AG20443 (cell line): ENCODE measurements around the gene TDRD10.

Experiments used
- DNase-seq: peaks from one replicate; pipeline ENCODE4 v3.0.0; 2012; ENCODE audit warnings: low spot score, mixed read lengths

TDRD10 gene

DNA sequence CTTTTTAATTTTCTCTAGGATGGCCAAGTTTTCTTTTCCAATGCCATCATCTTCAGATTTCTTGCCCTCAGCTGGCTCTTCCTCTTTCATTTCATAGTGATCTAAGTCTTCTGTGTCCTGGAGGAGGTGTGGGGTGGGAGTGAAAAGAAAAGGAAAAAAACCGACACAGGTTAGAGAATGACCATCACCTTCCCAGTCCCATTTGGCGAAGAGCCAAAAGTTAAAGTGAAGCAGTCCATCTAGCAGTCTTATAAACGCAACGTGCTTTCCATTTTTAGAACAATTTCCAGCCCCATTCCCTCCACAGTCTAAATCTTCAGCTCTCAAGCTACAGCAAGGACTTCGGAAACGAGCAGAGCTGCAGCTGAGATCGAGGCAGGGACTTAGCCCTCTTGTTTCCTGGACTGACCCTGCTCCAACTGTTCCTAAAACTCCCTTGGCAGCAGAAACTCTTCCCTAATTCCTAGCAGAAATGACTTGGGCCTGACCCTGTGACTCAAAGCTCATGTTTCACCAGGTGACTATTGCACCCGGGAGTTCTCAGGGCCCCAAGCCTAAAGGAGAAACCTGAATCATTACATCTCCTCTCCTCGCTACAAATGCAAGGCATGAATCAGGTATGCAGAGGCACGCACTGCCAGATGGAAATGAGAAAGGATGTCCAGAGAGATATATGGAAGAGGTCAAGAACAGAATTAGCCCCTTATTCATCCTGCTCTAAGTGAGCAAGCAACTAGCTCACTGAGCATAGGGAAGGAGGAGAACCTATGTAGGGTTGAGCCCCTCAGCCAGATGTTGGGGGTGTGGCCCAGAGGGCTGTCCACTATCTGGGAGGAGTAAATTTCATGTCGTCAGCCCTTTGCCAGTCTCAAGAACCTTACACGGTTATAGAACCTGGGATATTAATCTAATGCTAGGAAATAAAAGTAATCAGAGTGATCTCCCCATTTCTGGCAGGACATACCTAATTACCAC, 51.3 kb downstream of the TDRD10 start:
- no peak for DNase-seq

DNA sequence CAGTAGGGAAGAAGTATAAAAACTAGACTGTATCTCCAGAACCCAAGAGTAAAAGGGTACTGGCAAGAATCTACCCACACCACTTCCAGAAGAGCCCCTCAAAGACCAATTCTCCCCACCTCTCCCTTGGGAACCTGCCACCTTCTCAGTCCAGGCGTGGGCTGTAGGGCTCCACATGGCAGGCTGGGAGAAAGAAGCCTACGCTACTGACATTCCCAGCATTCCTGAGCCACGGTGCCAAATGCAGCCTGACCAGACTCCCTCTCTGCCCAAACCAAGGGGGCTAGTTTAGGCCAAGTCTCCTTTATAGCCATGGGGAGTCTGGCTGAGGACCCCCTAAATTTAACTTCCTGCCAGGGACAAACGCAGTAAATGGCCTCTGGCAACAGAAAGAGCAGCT, 54.4 kb downstream of the TDRD10 start:
- DNase-seq = peak; percentile 69

DNA sequence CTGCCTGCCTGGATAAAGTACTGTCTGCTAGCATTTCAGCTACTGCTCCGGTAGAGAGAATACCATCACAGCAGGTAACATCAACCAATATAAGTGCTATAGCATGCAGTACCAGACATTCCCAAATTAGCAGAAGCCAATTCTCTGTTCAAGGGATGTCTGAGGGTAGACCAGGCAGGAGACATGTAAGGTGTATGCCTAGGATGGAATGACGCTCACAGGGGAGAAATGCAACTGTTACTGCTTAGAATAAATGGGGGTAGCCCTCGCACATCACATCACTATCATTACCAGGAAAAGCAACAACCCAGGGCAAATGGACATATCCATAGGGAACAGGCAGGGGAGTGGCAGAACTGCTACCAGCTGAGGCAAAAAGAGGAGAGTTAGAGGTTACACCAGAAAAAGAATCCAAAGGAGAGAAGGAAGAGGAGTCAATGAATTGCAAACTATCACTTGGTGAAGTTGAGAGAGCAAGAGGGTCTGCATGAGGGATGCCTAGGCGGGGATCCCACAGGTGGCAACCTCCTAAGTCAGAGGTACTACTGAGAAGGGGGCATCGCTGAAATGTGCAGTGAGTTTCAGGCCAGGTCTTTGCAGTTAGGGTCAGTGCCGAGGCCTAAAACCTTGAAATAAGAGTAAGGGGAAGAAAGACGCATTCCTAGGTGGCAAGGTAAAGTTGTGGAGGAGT, 55.4 kb downstream of the TDRD10 start:
- DNase-seq = no peak

DNA sequence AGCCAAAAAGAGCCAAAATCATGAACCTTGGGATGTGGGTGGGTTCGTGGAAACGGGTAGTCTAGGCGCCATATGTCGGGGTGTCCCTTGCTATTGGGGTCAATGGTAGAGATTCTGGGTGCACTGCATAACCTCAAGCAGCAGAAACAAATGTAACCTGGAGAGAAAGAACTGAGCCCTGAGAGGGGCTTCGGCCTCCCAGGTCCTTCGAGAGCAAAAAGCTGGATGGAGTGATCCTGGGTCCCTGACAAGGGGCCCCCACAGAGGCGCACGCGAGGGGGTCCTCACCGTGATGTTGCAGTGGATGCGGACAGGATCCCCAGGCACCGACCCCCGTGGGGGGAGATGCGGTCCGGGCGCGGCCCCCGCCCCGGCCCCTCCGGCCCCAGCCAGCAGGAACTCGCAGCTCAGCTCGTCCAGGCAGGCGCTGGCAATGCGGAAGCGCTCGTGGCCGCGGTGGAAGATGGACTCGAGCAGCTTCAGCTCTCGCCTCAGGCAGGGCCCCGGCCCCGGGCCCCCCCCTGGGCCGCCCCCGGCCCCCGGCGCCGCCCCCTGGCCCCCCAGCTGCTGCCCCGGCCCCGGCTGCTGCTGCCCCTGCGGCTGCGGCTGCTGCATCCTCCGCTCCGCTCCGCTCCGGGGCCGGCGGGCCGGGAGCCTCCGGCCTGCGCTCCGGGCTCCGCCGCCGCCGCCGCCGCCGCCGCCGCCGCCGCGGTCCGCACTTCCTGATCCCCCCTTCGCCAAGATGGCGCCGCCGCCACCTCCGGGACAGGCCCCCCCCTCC, 56.1 kb downstream of the TDRD10 start, which contains the start of gene UBE2Q1:
Gene UBE2Q1, minus strand, starts transcription at position 724 of the 781 bp plus-strand sequence. Its CDS starts 109 bp downstream, at position 615.
- peak; percentile 46 for DNase-seq

DNA sequence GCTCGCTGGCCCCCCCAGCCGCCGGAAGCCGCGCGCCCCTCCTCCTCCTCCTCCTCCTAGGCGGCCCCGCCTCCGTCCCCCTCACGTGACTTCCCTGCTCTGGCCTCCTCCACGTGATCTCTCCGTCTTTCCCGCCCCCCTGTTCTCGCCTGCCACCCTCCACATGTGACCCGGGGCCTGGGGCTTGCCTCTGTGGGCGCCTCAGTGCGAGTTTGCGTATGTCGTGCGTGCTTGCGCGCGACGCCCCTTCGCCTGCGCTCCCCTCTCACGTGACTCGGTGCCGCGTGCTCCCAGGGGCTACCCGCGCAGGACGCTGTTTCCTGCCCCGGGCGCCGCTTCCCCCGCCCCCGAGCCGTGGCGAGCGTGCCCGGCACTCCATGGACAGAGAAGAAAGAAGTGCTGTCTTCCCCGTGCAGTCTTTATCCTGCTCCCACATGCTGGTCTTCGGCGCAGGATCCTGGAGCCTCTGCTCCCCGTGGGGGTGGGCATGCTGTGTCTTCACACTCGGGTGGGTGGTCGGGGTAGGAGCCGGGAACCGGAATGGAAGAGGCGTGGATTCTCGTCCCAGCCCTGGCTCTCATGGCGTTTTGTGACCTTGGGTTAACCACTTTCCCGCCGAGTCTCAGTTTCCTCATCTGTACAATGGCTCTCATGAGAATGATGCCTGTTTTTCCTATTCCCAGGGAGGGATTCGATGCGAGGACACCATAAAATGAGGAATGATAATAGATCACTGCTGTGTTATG, 56.9 kb downstream of the TDRD10 start:
- peak; percentile 96 for DNase-seq

DNA sequence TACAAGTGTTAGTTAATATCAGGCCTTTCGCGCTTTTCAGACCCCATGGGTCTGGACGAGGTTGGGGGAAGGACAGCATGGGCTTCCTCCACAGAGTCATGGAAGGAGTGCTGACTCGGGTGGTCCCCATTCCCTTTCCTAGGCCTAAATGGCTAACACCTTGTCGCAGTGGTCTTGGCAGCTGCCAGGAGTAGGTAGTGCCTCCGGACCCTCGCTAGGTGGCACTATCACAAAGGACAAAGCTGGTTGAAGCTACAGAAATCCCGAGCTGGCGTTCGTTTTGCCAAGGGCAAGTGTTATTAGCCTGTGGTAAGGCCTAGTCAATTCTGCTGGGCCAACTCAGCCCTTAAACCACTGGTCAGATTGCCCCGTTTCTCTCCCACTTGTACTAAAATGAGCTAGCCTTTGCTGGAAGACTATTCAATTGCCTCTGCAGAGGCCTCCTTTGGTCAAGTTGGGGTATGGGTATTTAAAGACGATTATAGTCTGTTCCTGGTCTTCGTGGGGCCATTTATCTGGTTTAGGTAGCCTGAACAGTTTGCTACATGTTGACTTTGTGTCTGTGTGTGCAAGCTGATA, 57.5 kb downstream of the TDRD10 start:
- peak; percentile 85 for DNase-seq

DNA sequence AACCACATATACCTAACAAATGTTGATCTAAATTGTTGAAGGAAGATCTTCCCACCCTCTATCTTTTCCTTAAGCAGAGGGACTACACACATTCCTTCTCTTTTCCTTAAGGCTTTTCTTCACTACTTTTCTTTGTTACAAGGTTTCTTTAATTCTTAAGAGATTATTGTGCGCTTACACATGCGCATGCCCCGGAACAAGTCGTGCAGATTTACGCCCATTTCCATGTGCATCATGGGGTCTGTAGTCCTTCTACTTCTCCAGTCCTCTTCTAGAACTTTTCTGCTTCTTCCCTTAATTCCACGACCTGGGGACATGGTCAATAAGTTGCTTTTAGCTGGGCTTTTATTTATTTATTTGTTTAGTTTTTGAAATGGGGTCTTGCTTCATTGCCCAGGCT, 63.9 kb downstream of the TDRD10 start:
- no peak for DNase-seq

DNA sequence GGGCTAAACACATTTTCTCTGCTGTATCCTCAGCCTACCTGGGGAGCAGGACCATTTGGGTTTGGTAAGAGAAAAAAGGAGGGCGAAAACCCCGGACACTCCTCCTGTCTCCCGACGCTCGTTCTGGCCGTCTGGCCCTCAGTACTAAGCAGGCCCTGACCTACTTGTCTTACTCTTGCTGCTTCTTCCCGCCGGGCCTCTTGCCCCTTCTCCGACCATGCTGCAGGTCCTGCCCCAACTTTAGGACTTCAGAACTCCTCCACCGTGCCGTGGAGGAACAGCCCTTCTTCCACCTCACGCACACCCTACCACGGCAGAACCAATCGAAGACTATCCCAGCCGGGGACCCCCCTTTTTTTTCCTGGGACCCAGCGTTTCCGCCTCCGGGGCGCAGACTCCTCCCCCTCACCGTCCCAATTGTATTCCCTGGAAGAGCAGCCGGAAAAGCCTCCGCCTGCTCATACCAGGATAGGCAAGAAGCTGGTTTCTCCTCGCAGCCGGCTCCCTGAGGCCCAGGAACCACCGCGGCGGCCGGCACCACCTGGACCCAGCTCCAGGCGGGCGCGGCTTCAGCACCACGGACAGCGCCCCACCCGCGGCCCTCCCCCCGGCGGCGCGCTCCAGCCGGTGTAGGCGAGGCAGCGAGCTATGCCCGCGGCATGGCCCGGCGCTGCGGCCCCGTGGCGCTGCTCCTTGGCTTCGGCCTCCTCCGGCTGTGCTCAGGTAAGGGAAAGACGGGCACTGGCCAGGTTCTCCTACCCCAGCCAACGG, 65.6 kb downstream of the TDRD10 start, which contains the start of gene CHRNB2:
Gene CHRNB2, plus strand, starts transcription at position 393 of the 771 bp plus-strand sequence. Its CDS starts 267 bp downstream, at position 660.
- peak; percentile 94 for DNase-seq

DNA sequence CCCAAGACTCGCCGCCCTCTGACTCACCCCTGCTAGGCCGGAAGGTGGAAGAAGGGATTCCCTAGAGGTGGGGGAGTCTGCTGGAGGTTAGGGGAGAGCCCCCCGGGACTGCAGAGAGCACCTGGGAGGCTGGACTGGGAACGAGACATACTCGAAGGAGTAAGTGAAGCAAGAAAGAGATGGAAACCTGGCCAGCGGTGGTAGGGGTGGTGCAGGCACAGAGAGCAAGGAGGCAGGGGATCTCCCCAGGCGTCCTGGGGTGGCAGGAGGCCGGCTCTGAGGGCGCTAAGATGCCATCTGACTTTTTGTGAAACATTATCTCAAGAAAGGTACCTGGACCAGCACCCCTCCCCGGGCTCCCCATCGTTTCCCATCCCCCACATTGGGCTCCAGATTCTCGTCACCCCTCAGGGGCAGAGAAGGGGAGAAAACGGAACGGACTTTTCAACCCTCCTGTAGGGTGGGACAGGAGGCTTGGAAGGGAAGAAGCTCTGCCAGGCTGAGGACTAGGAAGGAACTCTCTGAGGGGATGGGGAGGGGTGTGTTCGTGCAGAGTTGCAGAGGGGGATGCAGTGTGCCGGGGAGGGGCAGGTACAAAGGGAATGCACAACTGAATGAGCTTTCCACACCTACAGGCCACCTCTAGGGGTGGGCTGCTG, 66.3 kb downstream of the TDRD10 start:
- no peak for DNase-seq

DNA sequence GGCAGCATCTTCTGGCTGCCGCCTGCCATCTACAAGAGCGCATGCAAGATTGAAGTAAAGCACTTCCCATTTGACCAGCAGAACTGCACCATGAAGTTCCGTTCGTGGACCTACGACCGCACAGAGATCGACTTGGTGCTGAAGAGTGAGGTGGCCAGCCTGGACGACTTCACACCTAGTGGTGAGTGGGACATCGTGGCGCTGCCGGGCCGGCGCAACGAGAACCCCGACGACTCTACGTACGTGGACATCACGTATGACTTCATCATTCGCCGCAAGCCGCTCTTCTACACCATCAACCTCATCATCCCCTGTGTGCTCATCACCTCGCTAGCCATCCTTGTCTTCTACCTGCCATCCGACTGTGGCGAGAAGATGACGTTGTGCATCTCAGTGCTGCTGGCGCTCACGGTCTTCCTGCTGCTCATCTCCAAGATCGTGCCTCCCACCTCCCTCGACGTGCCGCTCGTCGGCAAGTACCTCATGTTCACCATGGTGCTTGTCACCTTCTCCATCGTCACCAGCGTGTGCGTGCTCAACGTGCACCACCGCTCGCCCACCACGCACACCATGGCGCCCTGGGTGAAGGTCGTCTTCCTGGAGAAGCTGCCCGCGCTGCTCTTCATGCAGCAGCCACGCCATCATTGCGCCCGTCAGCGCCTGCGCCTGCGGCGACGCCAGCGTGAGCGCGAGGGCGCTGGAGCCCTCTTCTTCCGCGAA, 69.4 kb downstream of the TDRD10 start:
- DNase-seq = no peak

DNA sequence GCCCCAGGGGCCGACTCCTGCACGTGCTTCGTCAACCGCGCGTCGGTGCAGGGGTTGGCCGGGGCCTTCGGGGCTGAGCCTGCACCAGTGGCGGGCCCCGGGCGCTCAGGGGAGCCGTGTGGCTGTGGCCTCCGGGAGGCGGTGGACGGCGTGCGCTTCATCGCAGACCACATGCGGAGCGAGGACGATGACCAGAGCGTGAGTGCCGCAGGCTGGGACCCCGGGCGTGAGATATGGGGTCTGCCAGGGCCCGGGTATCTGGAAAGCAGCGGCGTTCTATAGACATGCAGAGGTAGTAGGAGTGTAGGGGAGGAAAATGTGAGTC, 69.9 kb downstream of the TDRD10 start:
- no peak for DNase-seq

DNA sequence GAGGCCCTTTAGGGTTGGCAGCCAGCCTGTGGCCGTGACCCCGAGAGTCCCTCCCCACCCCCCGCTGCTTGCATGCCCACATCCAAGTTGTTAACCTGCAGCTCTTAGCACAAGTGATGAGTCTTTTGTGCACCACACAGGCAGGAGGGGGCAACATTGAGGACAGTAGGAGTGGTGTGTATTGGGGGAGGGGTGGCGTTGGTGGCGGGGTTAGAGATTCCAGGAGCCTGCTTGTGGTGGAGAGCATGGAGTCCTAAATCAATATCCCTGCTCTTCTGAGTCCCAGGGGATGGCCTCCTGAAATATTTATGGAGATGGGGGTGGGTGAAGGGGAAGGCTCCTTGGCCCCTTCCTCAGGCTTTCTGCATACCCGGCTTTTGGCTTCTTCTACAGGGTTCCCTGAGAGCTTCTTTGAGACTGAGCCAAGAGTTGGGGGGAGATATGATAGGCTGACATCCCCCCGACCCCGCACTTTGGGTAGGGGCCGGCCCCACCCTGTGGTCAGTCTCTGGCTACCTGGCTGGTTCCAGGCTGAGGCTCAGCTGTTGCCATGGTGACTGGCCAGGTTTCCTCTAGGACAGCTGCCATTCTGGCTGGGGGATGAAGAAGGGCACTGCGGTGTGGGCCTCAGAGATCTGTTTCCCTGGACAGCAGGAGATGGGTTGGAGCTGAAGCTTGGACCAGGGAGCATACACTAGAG, 70.6 kb downstream of the TDRD10 start:
- no peak for DNase-seq

DNA sequence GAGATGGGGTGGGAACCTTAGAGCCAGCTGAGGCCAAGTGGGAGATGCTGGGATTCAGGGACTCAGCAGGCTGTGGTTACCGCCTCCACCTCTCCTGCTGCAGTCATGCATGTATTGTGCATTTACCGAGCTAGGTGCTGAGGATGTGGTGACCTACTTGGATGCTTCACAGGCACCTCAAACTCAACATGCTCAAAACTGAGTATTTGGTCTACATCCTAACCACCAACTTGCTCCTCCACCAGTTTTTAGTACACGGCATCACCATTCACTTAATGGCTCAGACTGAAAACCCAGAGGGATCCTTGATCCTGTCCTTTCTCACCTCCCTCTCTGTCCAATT, 71.1 kb downstream of the TDRD10 start:
- no peak for DNase-seq

DNA sequence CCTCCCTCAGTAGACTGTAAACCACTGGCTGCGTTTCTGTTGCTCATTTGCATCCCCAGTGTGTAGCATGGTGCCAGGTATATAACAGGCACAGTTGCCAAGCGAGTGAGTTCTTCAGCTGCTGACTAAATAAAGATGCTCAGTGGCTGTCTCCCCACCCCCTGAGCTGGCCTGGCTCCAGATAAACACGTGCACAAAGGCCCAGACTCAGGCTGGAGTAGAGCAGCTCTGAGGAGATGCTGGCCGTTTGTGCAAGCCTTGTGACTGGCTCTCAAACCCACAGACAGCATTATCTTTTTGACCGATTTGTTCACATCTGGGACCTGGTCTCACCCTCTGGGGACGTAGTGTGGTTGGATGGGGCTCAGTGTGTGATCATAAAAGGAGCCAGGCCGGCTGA, 72.7 kb downstream of the TDRD10 start:
- peak; percentile 35 for DNase-seq

DNA sequence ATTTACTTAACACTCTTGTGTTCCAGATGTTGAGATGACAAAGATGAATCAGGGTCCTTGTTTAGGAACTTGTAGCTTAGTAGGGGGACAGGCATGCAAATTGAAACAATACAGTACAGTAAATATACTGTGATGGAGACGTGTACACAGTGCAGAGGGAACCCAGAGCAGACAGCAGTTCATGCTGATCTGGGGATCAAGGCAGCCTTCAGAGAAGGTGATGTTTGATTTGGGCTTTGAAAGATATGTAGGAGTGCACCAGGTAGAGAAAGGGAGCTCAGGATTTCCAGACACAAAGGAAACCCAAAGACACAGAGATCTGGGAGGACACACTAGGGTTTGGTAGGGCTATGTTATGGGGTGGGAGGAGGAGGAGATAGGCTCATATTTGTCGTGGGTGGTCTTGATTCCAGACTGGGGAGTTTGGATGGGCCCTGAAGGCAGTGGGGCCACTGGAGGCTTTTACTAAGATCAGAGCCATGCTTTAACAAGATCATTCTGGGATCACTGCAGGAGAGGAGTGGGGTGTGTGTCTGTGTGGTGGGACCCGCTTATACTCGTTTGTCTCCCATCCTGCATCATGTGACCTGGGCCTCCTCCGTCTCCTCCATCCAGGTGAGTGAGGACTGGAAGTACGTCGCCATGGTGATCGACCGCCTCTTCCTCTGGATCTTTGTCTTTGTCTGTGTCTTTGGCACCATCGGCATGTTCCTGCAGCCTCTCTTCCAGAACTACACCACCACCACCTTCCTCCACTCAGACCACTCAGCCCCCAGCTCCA, 73.3 kb downstream of the TDRD10 start:
- DNase-seq = no peak

DNA sequence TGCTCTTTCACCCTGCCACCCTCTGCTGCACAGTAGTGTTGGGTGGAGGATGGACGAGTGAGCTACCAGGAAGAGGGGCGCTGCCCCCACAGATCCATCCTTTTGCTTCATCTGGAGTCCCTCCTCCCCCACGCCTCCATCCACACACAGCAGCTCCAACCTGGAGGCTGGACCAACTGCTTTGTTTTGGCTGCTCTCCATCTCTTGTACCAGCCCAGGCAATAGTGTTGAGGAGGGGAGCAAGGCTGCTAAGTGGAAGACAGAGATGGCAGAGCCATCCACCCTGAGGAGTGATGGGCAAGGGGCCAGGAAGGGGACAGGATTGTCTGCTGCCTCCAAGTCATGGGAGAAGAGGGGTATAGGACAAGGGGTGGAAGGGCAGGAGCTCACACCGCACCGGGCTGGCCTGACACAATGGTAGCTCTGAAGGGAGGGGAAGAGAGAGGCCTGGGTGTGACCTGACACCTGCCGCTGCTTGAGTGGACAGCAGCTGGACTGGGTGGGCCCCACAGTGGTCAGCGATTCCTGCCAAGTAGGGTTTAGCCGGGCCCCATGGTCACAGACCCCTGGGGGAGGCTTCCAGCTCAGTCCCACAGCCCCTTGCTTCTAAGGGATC, 74.0 kb downstream of the TDRD10 start:
- DNase-seq = no peak

DNA sequence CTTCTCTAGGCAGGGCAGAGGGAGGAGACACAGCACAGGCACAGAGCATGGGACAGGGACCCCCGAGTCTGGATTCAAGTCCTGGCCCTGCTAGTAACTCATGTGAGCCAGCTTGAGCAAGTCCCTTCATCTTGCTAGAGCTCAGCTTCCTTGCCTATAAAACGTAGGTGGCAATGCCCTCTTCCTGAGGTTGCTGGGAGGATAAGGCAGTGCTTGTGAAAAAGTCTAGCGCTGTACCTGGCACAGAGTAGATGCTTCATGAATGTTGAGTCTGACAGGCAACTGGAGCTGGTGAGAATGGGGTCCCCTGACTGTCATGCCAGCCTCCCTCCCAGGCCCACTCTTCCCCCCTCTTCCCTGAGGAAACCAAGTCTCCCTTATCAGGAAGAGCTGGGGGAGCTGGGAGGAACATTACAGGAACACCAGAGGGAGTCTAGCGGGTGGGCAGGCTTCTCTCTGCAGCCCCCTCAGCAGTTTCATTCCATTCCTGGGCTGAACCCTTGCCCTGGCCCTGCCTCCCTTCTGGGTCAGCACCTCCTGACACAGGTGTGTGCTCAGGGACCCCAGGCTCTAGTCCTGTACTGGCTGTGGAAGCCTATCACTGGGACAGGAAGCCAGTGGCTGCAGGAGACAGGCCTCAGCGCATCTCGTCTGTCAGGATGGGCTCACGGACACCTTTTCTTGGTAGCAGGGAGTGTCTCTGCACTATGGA, 75.5 kb downstream of the TDRD10 start:
- DNase-seq = no peak
